Activated CD4-positive, CD25-positive, alpha-beta regulatory T cell treated with anti-CD3 and anti-CD28 coated beads, Interleukin-2, amount 50 U/mL, for 24 hours (primary cell): ENCODE results near the gene LRP3.
"Not testable (repeated sequence)": the region's sequence is repeated elsewhere in the genome, so short reads cannot be mapped to it uniquely, and the experiment has no call there.

ENCODE experiments used
- ATAC-seq, 2 donors: fragments of 150-1000 bp; cut with Tn5 transposase; one replicate each; pipeline ENCODE4 v1.10.0; 2021; ENCODE audit warnings: mild to moderate bottlenecking in 1 of 2, moderate library complexity in 1 of 2

LRP3 gene

DNA sequence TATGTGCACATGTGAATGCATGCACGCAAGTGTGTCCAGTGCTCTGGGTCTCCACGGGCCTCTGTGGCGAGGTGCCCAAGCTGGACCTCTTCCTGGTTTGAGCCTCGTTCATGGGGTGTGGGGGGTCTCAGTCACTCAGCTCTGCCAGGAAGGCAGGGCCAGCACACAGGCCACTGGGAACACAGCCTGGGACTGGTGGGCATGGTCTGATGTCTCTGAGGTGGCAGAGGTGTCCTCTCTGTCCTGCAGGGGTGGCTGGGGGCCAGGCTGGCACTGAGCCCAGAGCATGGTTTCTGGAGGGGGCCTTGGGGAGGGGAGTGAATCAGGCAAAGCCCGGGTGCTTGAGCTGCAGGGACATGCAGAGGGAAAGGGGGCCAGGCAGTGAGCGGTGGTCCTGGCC lies 9.4 kb downstream of the LRP3 start:
- ATAC-seq: no peak

DNA sequence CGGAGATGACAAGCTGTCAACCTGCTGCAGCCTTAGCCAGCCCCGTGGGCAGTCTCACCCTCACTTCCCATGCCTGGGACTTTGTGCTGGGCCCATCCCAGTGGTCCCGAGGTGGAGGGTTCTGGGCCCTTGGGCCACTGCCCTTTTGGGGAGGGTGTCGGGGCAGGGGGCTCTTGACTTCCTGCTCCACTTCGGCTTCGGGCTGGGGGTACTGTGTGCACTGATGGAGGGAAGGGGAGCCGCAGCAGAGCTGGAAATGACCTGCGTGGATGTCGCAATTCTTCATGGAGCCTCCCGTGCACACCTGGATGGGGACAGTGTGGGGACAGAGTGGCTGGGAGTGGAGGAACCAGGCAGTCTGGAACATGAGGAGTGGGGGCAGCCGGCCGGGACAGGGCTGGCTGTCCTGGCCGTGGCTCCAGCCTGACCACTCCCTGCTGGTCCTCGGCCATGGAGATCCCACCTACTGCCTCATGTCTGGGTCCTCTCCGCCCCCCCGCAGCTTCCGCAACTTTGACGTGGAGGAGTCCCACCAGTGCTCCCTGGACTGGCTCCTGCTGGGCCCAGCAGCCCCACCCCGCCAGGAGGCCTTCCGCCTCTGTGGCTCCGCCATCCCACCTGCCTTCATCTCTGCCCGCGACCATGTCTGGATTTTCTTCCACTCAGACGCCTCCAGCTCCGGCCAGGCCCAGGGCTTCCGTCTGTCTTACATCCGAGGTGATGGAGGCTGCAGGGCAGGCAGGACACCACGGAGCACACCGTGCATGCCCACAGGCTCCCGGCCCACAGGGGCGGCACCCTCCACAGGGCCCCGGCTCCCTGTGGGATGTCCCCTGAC lies 10.2 kb downstream of the LRP3 start:
- ATAC-seq: no peak

GRCh38 chr19:33205110-33205509 lies 11.0 kb downstream of the LRP3 start:
- ATAC-seq: no peak

DNA sequence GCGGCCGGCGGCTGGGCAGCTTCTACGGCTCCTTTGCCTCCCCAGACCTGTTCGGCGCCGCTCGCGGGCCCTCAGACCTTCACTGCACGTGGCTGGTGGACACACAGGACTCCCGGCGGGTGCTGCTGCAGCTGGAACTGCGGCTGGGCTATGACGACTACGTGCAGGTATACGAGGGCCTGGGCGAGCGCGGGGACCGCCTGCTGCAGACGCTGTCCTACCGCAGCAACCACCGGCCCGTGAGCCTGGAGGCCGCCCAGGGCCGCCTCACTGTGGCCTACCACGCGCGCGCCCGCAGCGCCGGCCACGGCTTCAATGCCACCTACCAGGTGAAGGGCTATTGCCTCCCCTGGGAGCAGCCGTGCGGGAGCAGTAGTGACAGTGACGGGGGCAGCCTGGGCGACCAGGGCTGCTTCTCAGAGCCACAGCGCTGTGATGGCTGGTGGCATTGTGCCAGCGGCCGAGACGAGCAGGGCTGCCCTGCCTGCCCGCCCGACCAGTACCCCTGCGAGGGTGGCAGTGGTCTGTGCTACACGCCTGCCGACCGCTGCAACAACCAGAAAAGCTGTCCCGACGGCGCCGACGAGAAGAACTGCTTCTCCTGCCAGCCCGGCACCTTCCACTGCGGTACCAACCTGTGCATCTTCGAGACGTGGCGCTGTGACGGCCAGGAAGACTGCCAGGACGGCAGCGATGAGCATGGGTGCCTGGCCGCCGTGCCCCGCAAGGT lies 11.6 kb downstream of the LRP3 start:
- ATAC-seq: no peak

GRCh38 chr19:33206261-33207039 lies 12.3 kb downstream of the LRP3 start:
- ATAC-seq: no peak

- no peak for ATAC-seq
Measured at GRCh38 chr19:33207040-33207620, 13.0 kb downstream of the LRP3 start.

- ATAC-seq: no peak
Measured at GRCh38 chr19:33207903-33208302, 13.8 kb downstream of the LRP3 start.

DNA sequence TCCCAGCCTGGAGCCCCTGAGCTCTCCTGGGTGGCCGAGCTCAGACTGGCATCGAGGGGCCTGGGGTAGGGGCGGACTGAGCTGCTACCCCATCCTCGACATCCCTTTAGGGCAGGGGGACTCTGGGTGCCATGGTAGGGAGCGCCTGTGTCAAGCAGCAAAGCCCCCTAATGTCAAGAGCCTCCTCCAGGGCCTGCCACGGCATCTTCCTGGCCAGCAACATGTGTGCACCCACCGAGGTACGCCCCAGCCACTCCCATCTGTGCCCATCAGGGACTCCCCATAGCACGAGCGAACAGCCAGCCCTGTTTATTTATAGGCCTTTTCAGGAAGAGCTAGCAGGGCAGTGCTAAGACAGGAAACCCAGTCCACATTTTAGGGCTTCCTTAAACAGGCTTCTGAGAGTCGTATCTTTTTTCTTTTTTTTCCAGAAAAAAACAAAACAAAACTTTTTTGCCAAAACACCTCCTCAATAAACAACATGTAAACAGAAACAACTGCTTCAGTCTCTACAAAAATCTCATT lies 14.3 kb downstream of the LRP3 start:
- no peak for ATAC-seq

DNA sequence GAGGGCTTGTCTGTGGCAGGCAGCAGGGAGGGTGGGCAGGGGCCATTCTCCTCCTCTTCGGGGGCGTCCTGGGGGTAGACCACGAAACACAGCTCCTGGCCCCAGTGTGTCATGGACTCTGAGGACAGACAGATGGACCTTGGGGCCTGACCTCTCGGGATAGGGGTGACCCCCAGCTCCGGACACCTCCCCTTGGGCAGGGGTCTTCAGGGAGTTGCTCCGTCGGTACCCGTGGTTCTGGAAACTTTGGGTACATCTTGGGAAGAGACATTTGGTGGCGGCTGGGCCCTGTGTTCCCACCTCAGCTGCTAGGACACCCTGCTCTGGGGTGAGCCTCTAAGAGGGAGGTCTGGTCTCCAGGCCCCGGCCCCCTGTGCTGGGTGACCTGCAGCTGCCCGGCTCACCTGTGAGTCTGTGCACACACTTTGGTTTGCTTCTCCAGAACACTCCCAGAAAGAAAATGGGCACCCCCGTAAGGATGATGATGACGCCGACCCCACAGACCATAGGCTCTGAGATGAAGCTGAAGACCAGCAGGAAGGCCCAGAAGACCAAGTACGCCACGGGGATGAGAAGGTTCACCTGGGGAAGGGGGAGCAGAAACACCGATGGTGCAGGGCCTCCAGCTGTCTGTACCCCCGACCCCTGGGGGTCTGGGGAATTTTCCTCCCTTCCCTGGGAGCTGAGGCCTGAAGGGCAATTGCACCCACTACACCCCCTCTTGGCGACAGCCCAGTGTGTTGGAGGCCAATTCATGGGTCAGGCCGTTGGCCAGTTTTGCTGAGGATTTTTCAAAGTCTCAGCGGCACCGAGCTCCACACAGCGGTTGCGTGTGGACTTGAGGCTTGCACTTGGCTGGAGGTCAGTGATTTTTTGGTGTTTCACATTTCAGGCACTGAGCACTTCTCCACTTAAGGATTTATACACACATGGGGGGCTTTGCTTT lies 15.0 kb downstream of the LRP3 start:
- ATAC-seq: no peak

DNA sequence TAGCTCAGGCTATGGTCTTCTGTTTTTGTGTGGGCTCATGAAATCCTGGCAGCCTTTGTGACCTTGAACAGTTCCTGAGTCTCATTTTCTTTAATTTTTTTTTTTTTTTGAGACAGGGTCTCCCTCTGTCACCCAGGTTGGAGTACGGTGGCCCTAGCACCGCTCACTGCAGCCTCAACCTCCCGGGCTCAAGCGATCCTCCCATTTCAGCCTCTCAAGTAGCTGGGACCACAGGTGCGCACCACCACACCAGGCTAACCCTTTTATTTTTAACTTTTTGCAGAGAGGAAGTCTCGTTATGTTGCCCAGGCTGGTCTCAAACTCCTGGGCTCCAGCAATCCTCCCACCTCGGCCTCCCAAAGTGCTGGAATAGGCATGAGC lies 15.7 kb downstream of the LRP3 start:
- ATAC-seq: not testable (repeated sequence)

DNA sequence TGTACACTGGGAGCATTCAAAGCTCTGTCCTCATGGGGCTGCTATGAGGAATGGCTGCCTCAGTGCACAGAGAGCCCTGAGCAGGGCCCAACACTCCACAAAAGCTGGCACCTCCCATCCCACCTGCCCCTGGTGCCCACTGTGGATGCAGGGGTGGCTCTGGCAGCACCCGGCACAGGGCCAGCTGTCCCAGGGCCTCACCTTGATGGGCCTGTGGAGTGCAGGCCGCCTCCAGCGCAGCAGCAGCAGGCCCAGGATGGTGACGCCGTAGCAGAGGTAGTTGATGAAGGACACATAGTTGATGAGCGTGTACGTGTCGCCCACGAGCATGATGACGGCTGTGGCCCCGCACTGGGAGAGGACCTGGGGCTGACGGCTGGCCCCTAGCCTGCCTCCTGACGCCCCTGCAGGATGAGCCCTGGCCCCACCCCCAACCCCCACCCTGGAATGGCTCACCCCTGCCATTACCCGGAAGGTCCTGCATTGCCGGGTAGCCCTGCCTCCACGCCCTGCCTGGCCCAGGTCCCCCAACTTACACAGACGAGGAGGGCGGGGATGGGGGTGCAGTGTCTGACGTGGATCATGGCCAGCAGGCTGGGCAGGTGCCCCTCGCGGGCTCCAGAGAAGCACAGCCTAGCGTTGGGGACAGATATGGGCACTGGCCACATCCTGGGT lies 16.3 kb downstream of the LRP3 start:
- ATAC-seq: no peak

- ATAC-seq: no peak
Measured at GRCh38 chr19:33211794-33212435, 17.8 kb downstream of the LRP3 start.

- no peak for ATAC-seq
Measured at GRCh38 chr19:33212436-33213172, 18.5 kb downstream of the LRP3 start.

DNA sequence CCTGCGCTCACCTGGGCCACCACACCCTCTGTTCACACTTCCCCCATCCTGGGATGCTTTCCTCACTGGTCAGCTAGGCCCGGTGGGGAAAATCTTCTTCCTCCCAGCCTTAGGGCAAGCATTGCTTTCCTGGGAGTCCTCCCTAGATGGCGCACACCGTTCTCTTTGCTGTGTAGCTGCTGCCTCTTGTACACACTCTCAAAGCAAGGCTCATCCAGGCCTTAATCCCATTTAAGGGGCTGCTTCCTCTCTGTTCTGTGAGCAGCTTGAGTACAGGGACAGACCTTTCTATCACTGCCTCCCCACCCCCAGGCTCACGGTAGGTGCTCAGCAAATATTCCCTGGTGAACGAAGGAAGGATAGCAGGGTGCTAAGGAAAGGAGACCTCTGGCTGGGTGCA lies 20.5 kb downstream of the LRP3 start:
- ATAC-seq: no peak

- ATAC-seq: no peak
Measured at GRCh38 chr19:33215438-33216197, 21.5 kb downstream of the LRP3 start.

DNA sequence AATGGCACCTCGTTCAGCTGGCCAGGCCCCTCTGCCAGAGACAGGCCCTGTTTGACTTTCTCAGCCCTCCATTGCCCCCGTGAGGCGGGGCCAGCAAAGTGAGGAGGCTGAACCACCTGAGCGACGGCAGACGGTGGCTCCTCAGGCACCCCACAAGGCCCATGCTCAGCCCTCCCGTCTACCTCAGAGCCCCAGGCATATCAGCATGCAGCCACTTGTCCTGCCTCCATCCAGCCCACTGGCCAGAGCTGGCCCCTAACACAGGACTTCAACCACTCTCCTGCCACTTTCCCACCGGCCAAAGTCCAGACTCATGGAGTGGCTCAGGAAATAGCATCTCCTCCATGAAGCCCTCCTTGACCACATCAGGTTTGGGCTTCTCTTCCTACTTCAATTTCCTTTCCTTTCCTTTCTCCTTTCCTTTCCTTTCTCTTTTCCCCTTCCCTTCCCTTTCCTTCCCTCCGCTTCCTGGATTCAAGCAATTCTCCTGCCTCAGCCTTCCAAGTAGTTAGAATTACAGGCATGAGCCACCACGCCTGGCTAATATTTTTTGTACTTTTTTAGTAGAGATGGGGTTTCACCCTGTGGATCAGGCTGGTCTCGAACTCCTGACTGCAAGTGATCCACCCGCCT lies 22.2 kb downstream of the LRP3 start:
- no peak for ATAC-seq

DNA sequence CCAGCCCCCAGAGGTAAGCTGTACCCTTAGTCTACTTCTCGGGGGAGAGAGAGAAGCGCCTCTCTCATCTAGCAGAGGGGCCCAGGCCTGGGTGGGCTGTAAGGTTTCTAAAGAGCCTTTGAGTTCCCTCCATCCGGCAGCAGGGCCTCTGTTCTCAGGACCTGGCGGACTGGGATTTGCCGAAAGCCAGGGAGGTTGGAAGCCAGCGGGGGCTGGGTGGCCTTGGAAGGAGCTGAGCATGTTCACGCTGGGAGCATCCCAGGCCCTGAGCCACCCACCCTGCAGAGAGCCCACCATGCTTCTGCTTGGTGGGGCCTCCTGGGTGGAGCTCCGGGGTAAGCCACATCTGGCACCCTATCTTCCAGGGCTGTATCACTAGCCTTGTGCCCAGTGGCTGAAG lies 23.8 kb downstream of the LRP3 start:
- ATAC-seq: no peak

- ATAC-seq: no peak
Measured at GRCh38 chr19:33219261-33219815, 25.2 kb downstream of the LRP3 start.
